ENCODE results near the gene NFE2L1. TPM values are rescaled to one million over a fixed set of nuclear protein-coding genes. Genes with fewer than 3 reads are reported as not detected.
A peak's percentile ranks its signal among the peaks of the same experiment; 100 is the strongest.

NFE2L1 gene
- total RNA-seq, 1 experiment from 2014 or later = 135 TPM

- H3K9me3 ChIP-seq (ENCODE audit: control insufficient read depth in 1 of 2, insufficient read depth in 1 of 2, low read depth in 1 of 2, low read length in 2 of 2) = no peaks in the 10 kb centered on the region
- peak overlapping the region; percentile 21; the same call in 1 of the 2 replicates for H3K9ac ChIP-seq (ENCODE audit: low read length)
- TF ChIP-seq POLR2AphosphoS5 (IDR thresholded peaks at IDR 0.05; ENCODE audit: low read depth, low read length) (no peak), ZFX (IDR thresholded peaks at IDR 0.05) (no peak), SIN3A (IDR thresholded peaks at IDR 0.05; ENCODE audit: low read depth) (no peak), ELF1 (IDR thresholded peaks at IDR 0.05; ENCODE audit: borderline replicate concordance, low read depth) (no peak), ZBTB33 (IDR thresholded peaks at IDR 0.05; ENCODE audit: extremely low read depth, insufficient replicate concordance, low read length) (no peak), EZH2phosphoT487 (IDR thresholded peaks at IDR 0.05; ENCODE audit: borderline replicate concordance) (no peak), JUND (IDR thresholded peaks at IDR 0.05) (no peak), ZNF274 (IDR thresholded peaks at IDR 0.05; ENCODE audit: low read depth, low read length) (no peak), MAX (IDR thresholded peaks at IDR 0.05) (no peak), POLR2A (IDR thresholded peaks at IDR 0.05; ENCODE audit: borderline replicate concordance, extremely low read depth, insufficient read depth, insufficient read length) (no peak), EGR1 (IDR thresholded peaks at IDR 0.05; ENCODE audit: low read depth) (no peak), CEBPB (IDR thresholded peaks at IDR 0.05; ENCODE audit: low read depth) (no peak), CTCF (IDR thresholded peaks at IDR 0.05 in 2 of 3, conservative IDR thresholded peaks at IDR 0.05 in 1 of 3; ENCODE audit: borderline replicate concordance in 1 of 3, insufficient read depth in 1 of 3, low read depth in 2 of 3, low read length in 2 of 3) (no peak), REST (IDR thresholded peaks at IDR 0.05; ENCODE audit: low read depth) (no peak), YY1 (IDR thresholded peaks at IDR 0.05; ENCODE audit: extremely low read depth, insufficient replicate concordance, low read depth, low read length) (no peak), CBX3 (IDR thresholded peaks at IDR 0.05; ENCODE audit: low read depth) (no peak), SRF (IDR thresholded peaks at IDR 0.05; ENCODE audit: low read depth) (no peak), FOSL1 (IDR thresholded peaks at IDR 0.05; ENCODE audit: low read depth) (no peak), SP1 (IDR thresholded peaks at IDR 0.05; ENCODE audit: low read depth) (no peak)
- BruUV-seq (replicated peaks) = no TSS peak
- DNase-seq (ENCODE audit: low read depth, low spot score) (no peak), ATAC-seq (no peak)
- no peaks in the 10 kb centered on the region for H3K27me3 ChIP-seq (ENCODE audit: insufficient read depth, low read length)
- no peaks in the 10 kb centered on the region for H3K9me2 ChIP-seq (ENCODE audit: insufficient read depth)
- peaks cover 16 to 41% of the 10 kb centered on the region in 2 experiments for H3K4me1 ChIP-seq (ENCODE audit: control insufficient read depth in 1 of 2, insufficient read depth in 2 of 2, low read length in 2 of 2)
- ChIA-PET RAD21 (ENCODE audit: low non-redundant PET in 1 of 2, low total read pairs in 2 of 2, uncharacterized antibody in 2 of 2, unreplicated experiment in 2 of 2) (no interaction called here), CTCF (interaction anchor here (1.5 to 2.3 kb wide), 3 partner anchors 8 to 22 kb away, joined by 4 to 10 read pairs (median 4); no protein-coding TSS in a partner anchor), POLR2A (interaction anchor here (2.1 kb wide), 1 partner anchor 31 kb away, joined by 8 read pairs; the partner anchor contains the start of gene CDK5RAP3)
- no peaks in the 10 kb centered on the region for H3K36me3 ChIP-seq (ENCODE audit: control insufficient read depth in 1 of 2, insufficient read depth in 2 of 2, low read length in 2 of 2)
- no peak overlapping the region for H3K4me3 ChIP-seq (replicated peaks in 1 of 2; ENCODE audit: low read depth in 1 of 2, low read length in 2 of 2)
- H3K27ac ChIP-seq (ENCODE audit: low read depth, low read length) = peak overlapping the region; percentile 20; the same call in 1 of the 2 replicates
- intact Hi-C loops (cut with micrococcal nuclease) = no loop called here
- peak overlapping the region; percentile 30 for H3K4me2 ChIP-seq (ENCODE audit: low read length)
- H4K20me1 ChIP-seq (ENCODE audit: insufficient read depth) = no peaks in the 10 kb centered on the region
- H3K79me2 ChIP-seq (ENCODE audit: insufficient read depth, low read length) = no peaks in the 10 kb centered on the region
- peak overlapping the region; percentile 76 for H2AFZ ChIP-seq (ENCODE audit: low read depth, low read length, poor library complexity, severe bottlenecking)
Measured at GRCh38 chr17:48002916-48003416, 45.2 kb upstream of the NFE2L1 start.

Measured in HCT116 (cell line).